SK-N-DZ (cell line): ENCODE results near the gene PALMD.

ENCODE experiments used
- DNase-seq: peaks from one replicate; pipeline ENCODE4 v3.0.0-alpha.2; 2015; ENCODE audit warnings: low spot score

The PALMD gene

GRCh38 chr1:99696616-99697015 is 50.7 kb downstream of the PALMD start:
- no peak for DNase-seq

GRCh38 chr1:99697580-99697979 is 51.7 kb downstream of the PALMD start:
- no peak for DNase-seq

- DNase-seq: no peak
Observed at GRCh38 chr1:99700020-99700419, 54.1 kb downstream of the PALMD start.

- no peak for DNase-seq
Observed at GRCh38 chr1:99702221-99702620, 56.3 kb downstream of the PALMD start.

- no peak for DNase-seq
Observed at GRCh38 chr1:99704356-99704816, 58.5 kb downstream of the PALMD start.

- no peak for DNase-seq
Observed at GRCh38 chr1:99705385-99705784, 59.5 kb downstream of the PALMD start.

- peak; percentile 69 for DNase-seq
Observed at GRCh38 chr1:99707535-99708142, 61.7 kb downstream of the PALMD start.

GRCh38 chr1:99710994-99711393 is 65.1 kb downstream of the PALMD start:
- DNase-seq: no peak

GRCh38 chr1:99713006-99713405 is 67.1 kb downstream of the PALMD start:
- no peak for DNase-seq

- DNase-seq: no peak
Observed at GRCh38 chr1:99717005-99717404, 71.1 kb downstream of the PALMD start.

- no peak for DNase-seq
Observed at GRCh38 chr1:99723251-99723650, 77.3 kb downstream of the PALMD start.

- no peak for DNase-seq
Observed at GRCh38 chr1:99725996-99726395, 80.1 kb downstream of the PALMD start.

- DNase-seq: no peak
Observed at GRCh38 chr1:99726407-99726806, 80.5 kb downstream of the PALMD start.

- DNase-seq: no peak
Observed at GRCh38 chr1:99726818-99727217, 80.9 kb downstream of the PALMD start.

GRCh38 chr1:99727575-99728185 is 81.8 kb downstream of the PALMD start:
- DNase-seq: no peak

GRCh38 chr1:99728494-99729235 is 82.8 kb downstream of the PALMD start:
- DNase-seq: peak; percentile 18

GRCh38 chr1:99731384-99731783 is 85.5 kb downstream of the PALMD start:
- DNase-seq: no peak

- no peak for DNase-seq
Observed at GRCh38 chr1:99735852-99736251, 89.9 kb downstream of the PALMD start.

GRCh38 chr1:99737016-99737415 is 91.1 kb downstream of the PALMD start:
- peak; percentile 75 for DNase-seq

- no peak for DNase-seq
Observed at GRCh38 chr1:99738858-99739465, 93.0 kb downstream of the PALMD start.

- DNase-seq: no peak
Observed at GRCh38 chr1:99740141-99740540, 94.2 kb downstream of the PALMD start.
